ENCODE results near the gene EDC4.

Gene EDC4

GRCh38 chr16:67871256-67871655 lies 1.6 kb upstream of the EDC4 start:
- Mint-ChIP-seq H3K4me3 (peak overlapping the region; percentile 94), H3K4me1 (peaks cover 28% of the 10 kb centered on the region)
- no peak for TF ChIP-seq CTCF (IDR thresholded peaks at IDR 0.05)

GRCh38 chr16:67872131-67872630 lies 671 bp upstream of the EDC4 start:
- no peaks in the 10 kb centered on the region for H3K27me3 Mint-ChIP-seq (ENCODE audit: low read depth, poor library complexity)
- peak overlapping the region; percentile 97 for H3K27ac Mint-ChIP-seq
- no peak for DNase-seq
- H3K9me3 Mint-ChIP-seq: no peaks in the 10 kb centered on the region
- no peak for TF ChIP-seq CTCF (IDR thresholded peaks at IDR 0.05)
- H3K36me3 Mint-ChIP-seq (ENCODE audit: low read depth): peaks cover 18% of the 10 kb centered on the region
- peaks cover 28% of the 10 kb centered on the region for H3K4me1 Mint-ChIP-seq
- peak overlapping the region; percentile 94 for H3K4me3 Mint-ChIP-seq

More at GRCh38 chr16:67871256-67871655, 1.6 kb upstream of the EDC4 start:
- Mint-ChIP-seq H3K27ac (peak overlapping the region; percentile 49), H3K9me3 (no peaks in the 10 kb centered on the region), H3K27me3 (ENCODE audit: low read depth, poor library complexity) (no peaks in the 10 kb centered on the region), H3K36me3 (ENCODE audit: low read depth) (peaks cover 17% of the 10 kb centered on the region)
- no peak for DNase-seq

- Mint-ChIP-seq H3K4me1 (peaks cover 28% of the 10 kb centered on the region), H3K36me3 (ENCODE audit: low read depth) (peaks cover 26% of the 10 kb centered on the region), H3K9me3 (no peaks in the 10 kb centered on the region), H3K4me3 (peak overlapping the region; percentile 94), H3K27me3 (ENCODE audit: low read depth, poor library complexity) (no peaks in the 10 kb centered on the region), H3K27ac (peak overlapping the region; percentile 54)
- TF ChIP-seq CTCF (IDR thresholded peaks at IDR 0.05): no peak
- DNase-seq: no peak
Observed at GRCh38 chr16:67873435-67874370, 851 bp downstream of the EDC4 start.

- H3K4me3 Mint-ChIP-seq: peak overlapping the region; percentile 94
- peaks cover 32% of the 10 kb centered on the region for H3K36me3 Mint-ChIP-seq (ENCODE audit: low read depth)
- H3K9me3 Mint-ChIP-seq: no peaks in the 10 kb centered on the region
- no peaks in the 10 kb centered on the region for H3K27me3 Mint-ChIP-seq (ENCODE audit: low read depth, poor library complexity)
- TF ChIP-seq CTCF (IDR thresholded peaks at IDR 0.05): no peak
- no peak overlapping the region for H3K27ac Mint-ChIP-seq
- DNase-seq: no peak
- peaks cover 28% of the 10 kb centered on the region for H3K4me1 Mint-ChIP-seq
Observed at GRCh38 chr16:67874372-67874771, 1.5 kb downstream of the EDC4 start.

- no peaks in the 10 kb centered on the region for H3K27me3 Mint-ChIP-seq (ENCODE audit: low read depth, poor library complexity)
- H3K4me1 Mint-ChIP-seq: peaks cover 28% of the 10 kb centered on the region
- no peak for DNase-seq
- no peaks in the 10 kb centered on the region for H3K9me3 Mint-ChIP-seq
- no peak for TF ChIP-seq CTCF (IDR thresholded peaks at IDR 0.05)
- H3K27ac Mint-ChIP-seq: no peak overlapping the region
- H3K4me3 Mint-ChIP-seq: no peak overlapping the region
- H3K36me3 Mint-ChIP-seq (ENCODE audit: low read depth): peaks cover 19% of the 10 kb centered on the region
Observed at GRCh38 chr16:67877064-67877463, 4.2 kb downstream of the EDC4 start.

All from nephron progenitor cell (in vitro differentiated cells).